Vagina (tissue), 2 donors: ENCODE measurements around the gene KIR3DL3.

Experiments used
- POLR2A ChIP-seq, 2 donors: fragments of 450-650 bp; IDR thresholded peaks; one replicate each; pipeline ENCODE4 v1.6.1; 2017; ENCODE audit warnings: antibody characterized with exemption in 2 of 2, mild to moderate bottlenecking in 2 of 2, moderate library complexity in 2 of 2
- POLR2AphosphoS5 ChIP-seq, 2 donors: sonication (generic); formaldehyde crosslinking; IDR thresholded peaks; one replicate each; pipeline ENCODE4 v1.9.0; 2017; ENCODE audit warnings: antibody characterized with exemption in 2 of 2, mild to moderate bottlenecking in 2 of 2, low read depth in 1 of 2; ENCODE audit not compliant: insufficient read depth in 1 of 2
- TF ChIP-seq, protein P1 (sequence below), 3 experiments: fragments of 450-650 bp in 2 of 3; fragments of 200-600 bp in 1 of 3; sonication (generic) in 1 of 3; IDR thresholded peaks; one replicate each; pipeline ENCODE4 v1.5.1; 2017 to 2019; ENCODE audit warnings: antibody characterized with exemption in 3 of 3, mild to moderate bottlenecking in 2 of 3, moderate library complexity in 2 of 3

DNA sequence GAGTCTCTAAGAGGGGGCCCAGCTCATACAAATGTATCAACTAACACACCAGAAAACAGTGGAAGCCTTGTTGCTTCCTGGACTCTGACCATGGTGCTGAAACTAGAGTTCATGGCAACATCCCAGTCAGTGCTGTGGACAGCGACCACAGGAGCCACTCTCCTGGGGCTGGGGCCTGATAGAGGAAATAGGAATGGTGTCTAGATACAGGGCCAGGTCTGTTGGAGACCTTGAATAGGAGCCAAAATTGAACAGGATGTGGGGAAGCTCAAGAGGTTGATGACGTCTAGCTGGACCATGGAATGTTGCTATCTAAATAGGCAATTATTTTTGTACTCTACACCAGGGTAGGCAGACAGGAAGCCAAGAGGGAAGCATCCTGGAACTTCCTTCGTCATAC lies 39.7 kb upstream of the KIR3DL3 start:
- TF ChIP-seq, protein P1, sequence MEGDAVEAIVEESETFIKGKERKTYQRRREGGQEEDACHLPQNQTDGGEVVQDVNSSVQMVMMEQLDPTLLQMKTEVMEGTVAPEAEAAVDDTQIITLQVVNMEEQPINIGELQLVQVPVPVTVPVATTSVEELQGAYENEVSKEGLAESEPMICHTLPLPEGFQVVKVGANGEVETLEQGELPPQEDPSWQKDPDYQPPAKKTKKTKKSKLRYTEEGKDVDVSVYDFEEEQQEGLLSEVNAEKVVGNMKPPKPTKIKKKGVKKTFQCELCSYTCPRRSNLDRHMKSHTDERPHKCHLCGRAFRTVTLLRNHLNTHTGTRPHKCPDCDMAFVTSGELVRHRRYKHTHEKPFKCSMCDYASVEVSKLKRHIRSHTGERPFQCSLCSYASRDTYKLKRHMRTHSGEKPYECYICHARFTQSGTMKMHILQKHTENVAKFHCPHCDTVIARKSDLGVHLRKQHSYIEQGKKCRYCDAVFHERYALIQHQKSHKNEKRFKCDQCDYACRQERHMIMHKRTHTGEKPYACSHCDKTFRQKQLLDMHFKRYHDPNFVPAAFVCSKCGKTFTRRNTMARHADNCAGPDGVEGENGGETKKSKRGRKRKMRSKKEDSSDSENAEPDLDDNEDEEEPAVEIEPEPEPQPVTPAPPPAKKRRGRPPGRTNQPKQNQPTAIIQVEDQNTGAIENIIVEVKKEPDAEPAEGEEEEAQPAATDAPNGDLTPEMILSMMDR (IDR thresholded peaks at IDR 0.05), result no peak
- no peak for TF ChIP-seq POLR2AphosphoS5 (IDR thresholded peaks at IDR 0.05; ENCODE audit: insufficient read depth in 1 of 2, low read depth in 1 of 2)
- TF ChIP-seq POLR2A (IDR thresholded peaks at IDR 0.05), result no peak
